ENCODE measurements around the gene ASB5. TPM values are rescaled to one million over a fixed set of nuclear protein-coding genes. Genes with fewer than 3 reads are reported as not detected.

ASB5 gene
- total and polyA plus RNA-seq, 2 of the 8 experiments (the other 6 are each of a cell fraction or from before 2014, with no cell fraction given): 0.02 TPM; not detected in 1

- FAIRE-seq: no peak
- H3K23ac ChIP-seq (ENCODE audit: insufficient read length): no peak overlapping the region
- no peak overlapping the region for H2AFZ ChIP-seq (ENCODE audit: low read length)
Measured at GRCh38 chr4:176272799-176273198, 3.8 kb upstream of the ASB5 start.

More at GRCh38 chr4:176272799-176273198, 3.8 kb upstream of the ASB5 start:
- Histone ChIP-seq H3K56ac (replicated peaks; ENCODE audit: insufficient read length, low read depth, low read length) (no peak overlapping the region), H2AK5ac (ENCODE audit: low read depth, low read length) (no peak overlapping the region), H2BK5ac (ENCODE audit: low read depth, low read length) (no peak overlapping the region), H3K9me3 (ENCODE audit: insufficient read depth in 2 of 2, low read depth in 1 of 2, low read length in 1 of 2) (no peaks in the 10 kb centered on the region), H3K4me3 (ENCODE audit: extremely low read depth in 1 of 4, insufficient read depth in 2 of 4, low read depth in 3 of 4, low read length in 4 of 4) (no peak overlapping the region), H4K91ac (replicated peaks; ENCODE audit: insufficient read length, low read length) (no peak overlapping the region), H3K79me1 (ENCODE audit: low read depth, low read length) (no peaks in the 10 kb centered on the region), H2BK15ac (ENCODE audit: low read length) (no peak overlapping the region), H4K5ac (ENCODE audit: insufficient read length, low read depth, low read length) (no peak overlapping the region), H4K20me1 (replicated peaks in 1 of 2; ENCODE audit: control insufficient read depth in 1 of 2, insufficient read depth in 2 of 2, low read length in 2 of 2) (no peaks in the 10 kb centered on the region), H3K27ac (ENCODE audit: low read depth, low read length) (no peak overlapping the region), H3K4ac (replicated peaks; ENCODE audit: insufficient read length, low read depth, low read length) (no peak overlapping the region), H3K14ac (ENCODE audit: insufficient read length) (no peak overlapping the region), H3K79me2 (ENCODE audit: control insufficient read depth in 1 of 2, insufficient read depth in 2 of 2, low read length in 2 of 2) (no peaks in the 10 kb centered on the region), H2BK12ac (ENCODE audit: low read depth, low read length) (no peak overlapping the region), H2BK120ac (replicated peaks; ENCODE audit: low read depth, low read length) (no peak overlapping the region), H3K18ac (ENCODE audit: extremely low read depth, low read length) (no peak overlapping the region), H3K4me1 (replicated peaks in 1 of 4; ENCODE audit: control insufficient read depth in 3 of 4, insufficient read depth in 4 of 4, low read length in 3 of 4) (peaks cover 0 to 2% (median 2%) of the 10 kb centered on the region in 4 experiments; a peak in 3 of 7 replicates), H2BK20ac (ENCODE audit: low read length) (no peak overlapping the region), H3K4me2 (ENCODE audit: insufficient read depth in 1 of 2, low read depth in 2 of 2, low read length in 2 of 2) (no peak overlapping the region), H3K23me2 (ENCODE audit: low read depth, low read length) (no peaks in the 10 kb centered on the region), H4K8ac (ENCODE audit: extremely low read depth, insufficient read depth, low read length) (no peak overlapping the region), H3K9ac (replicated peaks in 1 of 4; ENCODE audit: extremely low read depth in 1 of 4, low read depth in 3 of 4, low read length in 3 of 4) (no peak overlapping the region), H3K27me3 (replicated peaks in 1 of 4; ENCODE audit: control insufficient read depth in 3 of 4, extremely low read depth in 1 of 4, insufficient read depth in 3 of 4, low read length in 3 of 4) (no peaks in the 10 kb centered on the region), H3K36me3 (ENCODE audit: control insufficient read depth in 2 of 4, insufficient read depth in 4 of 4, low read length in 3 of 4) (no peaks in the 10 kb centered on the region)
- no peak for DNase-seq (ENCODE audit: low read depth in 1 of 2, low spot score in 2 of 2)
- 91% methylated on average over 3 of the region's 3 CpGs; no CpG with 5 or more reads in 1 of the 2 experiments for WGBS, 2 experiments (ENCODE audit: extremely low coverage in 1 of 2, insufficient coverage in 1 of 2, insufficient read length in 1 of 2, insufficient replicate concordance in 2 of 2, low coverage in 1 of 2, low lambda C conversion rate in 2 of 2, missing lambda C conversion rate in 1 of 2)
- ChIA-PET POLR2A (ENCODE audit: partially characterized antibody) (no interaction called here), CTCF (ENCODE audit: partially characterized antibody) (interaction anchor here (1.1 to 2.1 kb wide), 3 partner anchors 11 to 35 kb away, joined by 3 to 7 read pairs (median 5); no protein-coding TSS in a partner anchor)
- TF ChIP-seq MAX (IDR thresholded peaks at IDR 0.05): no peak
- no peak for TF ChIP-seq POLR2AphosphoS5 (IDR thresholded peaks at IDR 0.05; ENCODE audit: low read depth, low read length)
- no peak for TF ChIP-seq SAP30 (IDR thresholded peaks at IDR 0.05; ENCODE audit: insufficient read depth, insufficient replicate concordance, low read length)
- no peak for TF ChIP-seq ATF3 (IDR thresholded peaks at IDR 0.05; ENCODE audit: insufficient read depth, low read depth, low read length)
- no peak for TF ChIP-seq SP2 (IDR thresholded peaks at IDR 0.05; ENCODE audit: low read length)
- no peak for TF ChIP-seq CBX8 (IDR thresholded peaks at IDR 0.05; ENCODE audit: borderline replicate concordance, low read depth, low read length)
- TF ChIP-seq ZNF274 (IDR thresholded peaks at IDR 0.05; ENCODE audit: borderline replicate concordance, extremely low read depth, low read length): no peak
- TF ChIP-seq JUN (IDR thresholded peaks at IDR 0.05; ENCODE audit: low read depth, low read length): no peak
- no peak for TF ChIP-seq KDM4A (IDR thresholded peaks at IDR 0.05; ENCODE audit: low read depth, low read length, severe bottlenecking)
- no peak for TF ChIP-seq CHD2 (IDR thresholded peaks at IDR 0.05; ENCODE audit: low read length)
- no peak for TF ChIP-seq HDAC6 (IDR thresholded peaks at IDR 0.05; ENCODE audit: low read depth, low read length)
- no peak for TF ChIP-seq POLR2A (IDR thresholded peaks at IDR 0.05; ENCODE audit: control extremely low read depth in 1 of 2, low read depth in 2 of 2, low read length in 2 of 2)
- no peak for TF ChIP-seq TAF7 (optimal IDR thresholded peaks at IDR 0.05; ENCODE audit: borderline replicate concordance, low read depth, low read length)

All from H1 (cell line).